SK-N-SH treated with all-trans-retinoic acid at 6 μM for 48 hours (cell line): Measurements from ENCODE around the gene KLRF1.

Experiments used
- ARNTL ChIP-seq: fragments of 450-650 bp; formaldehyde crosslinking; IDR thresholded peaks from 2 replicates; pipeline ENCODE4 v1.5.0; 2020; ENCODE audit warnings: low read depth, mild to moderate bottlenecking, moderate library complexity, borderline replicate concordance
- CREB5 ChIP-seq: fragments of 250-450 bp; sonication (Bioruptor Pico); IDR thresholded peaks from 2 replicates; pipeline ENCODE4 v1.5.1; 2020; ENCODE audit warnings: low read depth, mild to moderate bottlenecking, moderate library complexity
- CSDC2 ChIP-seq: fragments of 250-450 bp; sonication (Bioruptor Pico); IDR thresholded peaks from 2 replicates; pipeline ENCODE4 v1.5.0; 2020; ENCODE audit warnings: mild to moderate bottlenecking, moderate library complexity
- CSRNP3 ChIP-seq: fragments of 250-450 bp; sonication (Bioruptor Pico); IDR thresholded peaks from 2 replicates; pipeline ENCODE4 v1.5.1; 2021; ENCODE audit warnings: mild to moderate bottlenecking, moderate library complexity
- GLIS3 ChIP-seq: fragments of 250-450 bp; sonication (Bioruptor Pico); IDR thresholded peaks from 2 replicates; pipeline ENCODE4 v1.5.0; 2020; ENCODE audit warnings: mild to moderate bottlenecking, moderate library complexity
- OSR1 ChIP-seq: fragments of 250-450 bp; sonication (Bioruptor Pico); IDR thresholded peaks from 2 replicates; pipeline ENCODE4 v1.8.0; 2022; ENCODE audit warnings: moderate library complexity, mild to moderate bottlenecking, inconsistent platforms
- PATZ1 ChIP-seq: fragments of 250-450 bp; sonication (Bioruptor Pico); IDR thresholded peaks from 2 replicates; pipeline ENCODE4 v1.8.0; 2020; ENCODE audit warnings: mild to moderate bottlenecking, moderate library complexity, borderline replicate concordance
- PPARA ChIP-seq: fragments of 250-450 bp; sonication (Bioruptor Pico); IDR thresholded peaks from 2 replicates; pipeline ENCODE4 v1.5.0; 2020; ENCODE audit warnings: mild to moderate bottlenecking, borderline replicate concordance
- RARB ChIP-seq: fragments of 250-450 bp; sonication (Bioruptor Pico); IDR thresholded peaks from 2 replicates; pipeline ENCODE4 v1.8.0; 2021; ENCODE audit warnings: mild to moderate bottlenecking, moderate library complexity
- SNAI2 ChIP-seq: fragments of 250-450 bp; sonication (Bioruptor Pico); IDR thresholded peaks from 2 replicates; pipeline ENCODE4 v1.5.0; 2020; ENCODE audit warnings: mild to moderate bottlenecking, moderate library complexity
- TCF4 ChIP-seq: fragments of 250-450 bp; sonication (Bioruptor Pico); IDR thresholded peaks from 2 replicates; pipeline ENCODE4 v1.8.0; 2021; ENCODE audit warnings: mild to moderate bottlenecking, moderate library complexity, borderline replicate concordance
- TSHZ2 ChIP-seq: fragments of 250-450 bp; sonication (Bioruptor Pico); IDR thresholded peaks from 2 replicates; pipeline ENCODE4 v1.5.0; 2020; ENCODE audit warnings: mild to moderate bottlenecking, moderate library complexity
- ZFP30 ChIP-seq: fragments of 450-650 bp; formaldehyde crosslinking; IDR thresholded peaks from 2 replicates; pipeline ENCODE4 v1.5.0; 2022; ENCODE audit warnings: mild to moderate bottlenecking, moderate library complexity

GRCh38 chr12:9869307-9870161, 42.3 kb downstream of the KLRF1 start, which contains the start of gene CLEC2B:
- TF ChIP-seq CREB5 (CRISPR knock-in tag) (no peak), TCF4 (CRISPR knock-in tag) (no peak), ARNTL (CRISPR knock-in tag) (no peak), GLIS3 (CRISPR knock-in tag) (no peak), PATZ1 (CRISPR knock-in tag) (no peak), RARB (CRISPR knock-in tag) (no peak), SNAI2 (no peak), CSRNP3 (CRISPR knock-in tag) (no peak), TSHZ2 (CRISPR knock-in tag) (no peak), ZFP30 (no peak), PPARA (CRISPR knock-in tag) (no peak), OSR1 (CRISPR knock-in tag) (no peak), CSDC2 (CRISPR knock-in tag) (no peak)
